SKM-1 (cell line): ENCODE measurements around the gene GSE1.

Experiments used
- DNase-seq: peaks from one replicate; lab custom pipeline; 2025; ENCODE audit not compliant: unreplicated experiment; lab: John Stamatoyannopoulos, UW

The GSE1 gene

GRCh38 chr16:85645021-85645589 is 32.0 kb downstream of the GSE1 start:
- no peak for DNase-seq

- DNase-seq = no peak
These were observed 33.3 kb downstream of the GSE1 start for GRCh38 chr16:85646358-85646907.

- DNase-seq = no peak
These were observed 33.9 kb downstream of the GSE1 start for GRCh38 chr16:85646976-85647375.

- DNase-seq = no peak
These were observed 35.1 kb downstream of the GSE1 start for GRCh38 chr16:85648070-85648714.

- DNase-seq = no peak
These were observed 35.7 kb downstream of the GSE1 start for GRCh38 chr16:85648805-85649204.

DNA sequence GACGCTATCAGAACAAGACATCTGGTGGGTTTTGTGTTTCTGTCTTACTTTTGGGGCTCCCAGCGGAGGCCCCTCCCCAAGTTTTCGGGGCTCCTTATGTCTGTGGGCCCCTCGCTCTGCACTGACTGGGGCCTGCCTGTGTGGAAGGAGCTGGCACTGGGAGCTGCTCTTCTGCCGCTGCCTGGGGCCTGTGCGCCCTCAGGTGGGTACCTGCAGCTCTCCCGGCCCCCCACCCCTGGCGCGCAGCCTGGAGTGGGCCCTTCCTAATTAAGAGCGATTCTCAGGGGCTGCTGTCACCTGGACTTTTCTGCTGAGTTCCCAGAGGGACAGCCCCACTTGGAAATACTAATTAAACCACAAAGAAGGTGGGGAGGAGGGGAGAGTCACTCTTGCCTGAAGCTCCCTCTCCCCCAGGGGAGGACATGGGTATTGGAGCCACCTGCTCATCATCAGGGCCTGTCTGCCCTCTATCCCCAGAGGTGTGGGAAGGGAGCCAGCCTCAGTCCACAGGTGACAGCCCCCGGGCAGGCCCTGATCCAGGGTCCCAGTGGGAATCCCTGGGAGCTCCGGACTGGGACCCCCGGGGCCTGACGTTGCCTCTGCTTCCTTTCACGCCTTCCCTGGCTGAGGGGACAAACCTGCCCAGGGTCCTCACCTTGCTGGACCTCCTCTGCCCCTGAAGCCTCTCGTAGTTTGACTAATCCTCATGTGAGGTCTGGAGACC is 36.5 kb downstream of the GSE1 start:
- DNase-seq = no peak

GRCh38 chr16:85650135-85650843 is 37.2 kb downstream of the GSE1 start:
- no peak for DNase-seq

DNA sequence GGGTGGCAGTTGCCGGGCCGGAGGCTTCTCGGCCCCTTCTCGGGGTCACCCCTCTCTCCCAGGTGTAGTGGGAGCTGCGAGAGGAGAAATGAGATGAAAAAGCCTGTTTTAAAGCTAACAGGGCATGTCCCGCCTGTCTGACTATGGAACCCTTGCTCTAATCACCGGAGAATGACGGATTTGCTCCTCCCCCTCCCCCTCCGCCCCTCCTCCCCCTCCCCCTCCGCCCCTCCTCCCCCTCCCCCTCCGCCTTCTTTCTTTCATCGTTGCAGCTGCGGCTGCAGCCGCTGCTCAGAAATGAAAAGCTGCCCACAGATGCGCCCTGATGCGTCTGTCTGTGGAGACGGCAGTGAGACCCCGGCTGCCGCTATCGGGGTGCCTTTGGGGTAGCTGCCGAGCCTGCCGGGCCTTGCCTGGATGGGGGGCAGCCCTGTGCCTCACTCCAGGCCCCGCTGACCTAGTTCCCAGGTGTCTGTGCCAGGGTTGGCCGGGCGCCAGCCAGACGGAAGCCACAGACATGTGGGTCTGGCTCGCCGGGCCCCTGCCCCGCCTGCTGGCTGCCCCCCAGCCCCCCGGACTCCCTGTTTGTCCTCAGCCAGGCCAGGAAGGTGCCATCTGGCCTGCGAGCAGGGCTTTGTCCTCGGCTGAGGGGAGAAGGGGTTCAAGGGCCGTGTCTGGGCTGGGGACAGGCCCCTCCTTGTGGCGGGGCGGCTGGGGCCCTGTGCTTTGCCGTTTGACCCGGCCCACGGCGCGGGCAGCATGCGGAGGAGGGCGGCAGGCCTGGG is 37.9 kb downstream of the GSE1 start:
- no peak for DNase-seq

DNA sequence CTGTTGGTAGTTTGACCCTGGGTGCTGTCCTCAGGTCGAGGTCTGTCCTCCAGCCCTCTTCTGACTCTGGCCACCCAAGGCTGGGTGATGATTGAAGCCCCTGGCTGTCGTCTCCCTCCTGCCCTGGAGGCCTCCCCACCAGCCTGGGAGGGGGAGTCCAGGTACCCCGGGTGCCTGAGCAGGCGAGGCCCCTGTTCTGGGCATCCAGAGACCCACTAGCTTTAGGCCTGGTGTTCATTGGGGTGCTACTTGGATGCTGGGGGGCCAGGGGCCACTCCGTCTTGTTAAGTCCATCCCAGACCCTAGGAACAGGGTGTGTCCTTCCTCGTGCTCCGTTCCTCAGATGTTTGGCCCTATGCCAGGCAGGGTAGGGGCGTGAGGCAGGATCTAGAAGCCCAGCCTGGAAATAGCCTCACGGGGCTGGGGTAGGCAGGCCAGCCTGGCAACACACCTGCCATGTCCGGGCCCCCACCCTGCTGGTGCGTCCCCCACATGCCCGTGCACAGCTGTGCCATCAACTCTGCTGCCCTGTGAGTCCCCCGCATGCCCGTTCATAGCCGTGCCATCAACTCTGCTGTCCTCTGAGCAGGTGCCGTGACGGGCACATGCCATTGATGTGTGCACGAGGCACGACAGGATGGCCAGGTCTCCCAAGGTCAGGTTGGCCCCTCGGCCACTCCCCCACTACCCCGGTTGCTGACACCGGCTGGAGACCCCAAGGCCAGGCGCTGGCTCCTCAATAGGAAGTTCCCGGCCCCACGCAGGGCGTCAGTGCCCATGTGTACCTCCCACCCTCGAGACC is 38.7 kb downstream of the GSE1 start:
- DNase-seq = no peak

DNA sequence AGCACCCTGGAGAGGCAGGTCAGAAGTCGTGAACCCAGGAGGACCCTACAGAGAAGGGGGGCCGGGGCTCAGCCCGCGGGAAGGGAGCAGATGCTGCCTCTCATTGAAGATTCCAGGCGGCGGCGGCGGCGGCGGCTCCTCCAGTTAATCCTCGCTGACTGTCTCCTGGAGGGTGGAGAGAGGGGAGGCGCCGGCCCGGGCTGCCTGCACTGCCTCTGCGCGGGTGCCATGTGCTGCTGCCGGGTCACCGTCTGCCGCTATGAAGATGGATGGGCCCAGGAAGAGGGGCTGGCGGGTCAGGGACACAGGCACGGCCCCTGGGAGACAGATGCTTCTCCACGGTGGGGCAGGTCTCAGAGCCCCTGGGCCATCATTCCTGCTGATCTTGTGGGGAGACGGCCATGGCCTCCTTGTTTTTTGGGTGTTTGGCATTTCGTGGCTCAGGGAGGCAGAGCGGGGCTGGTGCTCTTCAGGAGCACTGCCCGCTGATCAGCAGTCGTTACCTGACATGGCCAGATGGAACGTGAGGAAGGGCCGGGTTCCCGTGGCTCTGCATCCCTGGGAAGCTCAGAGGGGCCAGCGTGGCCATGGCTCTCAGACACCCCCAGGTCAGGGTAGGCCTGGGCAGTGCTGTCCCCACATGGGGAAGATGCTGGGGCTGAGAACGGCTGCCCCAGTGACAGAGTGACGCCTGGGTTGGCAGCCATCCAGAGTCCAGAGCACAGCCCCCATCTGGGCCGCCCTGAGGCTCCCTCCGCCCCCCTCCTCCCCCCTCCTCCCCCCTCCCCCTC is 39.5 kb downstream of the GSE1 start:
- DNase-seq = peak; percentile 23

DNA sequence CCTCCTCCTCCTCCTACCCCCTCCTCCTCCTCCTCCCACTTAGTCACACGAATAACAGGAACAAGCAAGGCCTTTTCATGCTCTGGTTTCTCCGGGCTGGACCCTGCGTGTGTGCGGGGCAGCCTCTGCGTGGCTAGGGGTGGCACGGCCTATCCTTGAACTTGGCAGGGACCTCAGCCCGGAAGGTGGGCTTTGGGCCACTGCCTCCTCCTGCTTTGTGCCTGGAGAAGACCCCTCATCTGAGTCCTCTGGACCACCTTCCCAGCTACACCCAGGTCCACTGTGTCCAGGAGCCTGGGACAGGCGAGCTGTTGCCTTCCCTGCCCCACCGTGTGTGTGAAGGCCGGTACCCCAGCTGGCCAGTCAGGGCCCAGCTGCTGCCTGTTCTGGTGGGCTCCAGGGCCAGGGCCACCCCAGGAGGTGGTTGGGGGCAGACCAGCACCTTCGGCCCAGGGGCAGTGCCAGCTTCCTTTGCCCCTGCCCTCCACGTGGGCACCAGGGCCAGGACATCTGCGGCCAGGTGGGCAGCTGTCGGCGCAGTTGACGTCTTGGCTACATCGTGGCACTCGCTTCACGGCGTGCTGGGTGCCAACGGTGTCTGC is 40.3 kb downstream of the GSE1 start:
- DNase-seq = no peak

GRCh38 chr16:85654251-85655095 is 41.4 kb downstream of the GSE1 start:
- no peak for DNase-seq

- no peak for DNase-seq
These were observed 42.4 kb downstream of the GSE1 start for GRCh38 chr16:85655216-85656129.

GRCh38 chr16:85656351-85657266 is 43.5 kb downstream of the GSE1 start:
- no peak for DNase-seq

GRCh38 chr16:85657267-85657650 is 44.1 kb downstream of the GSE1 start:
- DNase-seq = no peak

DNA sequence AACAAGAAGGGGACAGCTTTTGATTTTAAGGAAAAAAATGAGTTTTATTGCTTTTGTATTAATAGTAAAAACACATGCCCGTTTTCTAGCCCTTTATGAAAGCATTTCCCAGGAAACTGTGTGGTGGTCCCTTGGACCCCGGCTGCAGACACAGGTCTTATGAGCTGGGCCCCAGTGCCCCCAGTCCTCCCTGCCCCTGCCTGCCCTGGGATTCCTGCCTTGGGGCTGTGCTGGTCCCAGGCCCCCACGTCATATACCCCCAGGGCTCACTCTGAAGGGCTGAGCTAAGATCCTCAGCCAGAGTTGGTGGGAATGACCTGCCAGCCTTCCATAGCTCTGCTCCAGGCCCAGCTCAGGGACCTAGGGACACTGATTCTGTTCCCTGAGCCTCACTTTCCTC is 44.9 kb downstream of the GSE1 start:
- DNase-seq = no peak
